Astrocyte of the spinal cord (primary cell): ENCODE data around the gene PTPN23.
"Not testable (repeated sequence)": the region's sequence is repeated elsewhere in the genome, so short reads cannot be mapped to it uniquely, and the experiment has no call there.

Experiments used
- DNase-seq: peaks from one replicate; pipeline ENCODE4 v3.0.0; 2011; ENCODE audit warnings: low read depth, low spot score
- H3K4me3 ChIP-seq: 2 replicates; pipeline ENCODE4 v1.5.1; 2011; ENCODE audit warnings: low read depth, mild to moderate bottlenecking, low read length, moderate library complexity
- CTCF ChIP-seq: IDR thresholded peaks from 2 replicates; pipeline ENCODE4 v1.5.1; 2012; ENCODE audit warnings: low read depth, mild to moderate bottlenecking, low read length, inconsistent platforms
- in situ Hi-C: cut with HindIII; loops from 2 replicates; pipeline ENCODE4 v1.10.0; 2017; ENCODE audit warnings: low sequenced_read_pairs

The PTPN23 gene

DNA sequence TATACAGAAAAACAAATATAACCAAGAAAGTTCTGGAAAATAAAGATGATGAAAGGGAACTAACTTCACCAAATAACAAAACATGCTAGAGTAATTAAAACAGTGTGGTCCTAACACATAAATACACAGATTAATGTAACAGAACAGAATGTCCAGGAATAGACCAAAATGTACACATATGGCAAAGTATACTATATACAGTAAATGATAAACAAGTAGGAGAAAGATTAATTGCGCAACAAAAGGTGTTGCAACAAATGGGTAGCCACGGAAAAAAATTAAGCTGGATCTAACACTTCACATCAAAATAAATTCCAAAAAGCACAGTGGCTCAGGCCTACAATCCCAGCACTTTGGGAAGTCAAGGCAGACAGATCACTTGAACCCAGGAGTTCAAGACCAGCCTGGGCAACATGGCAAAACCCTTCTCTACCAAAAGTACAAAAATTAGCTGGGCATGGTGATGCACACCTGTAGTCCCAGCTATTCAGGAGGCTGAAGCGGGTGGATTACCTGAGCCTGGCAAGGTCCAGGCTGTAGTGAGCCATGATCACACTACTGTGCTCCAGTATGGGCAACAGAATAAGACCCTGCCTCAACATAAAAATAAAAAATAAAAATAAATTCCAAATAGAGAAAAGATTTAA lies 75.1 kb downstream of the PTPN23 start:
- in situ Hi-C loops = no loop called here
- DNase-seq = no peak
- no peak for TF ChIP-seq CTCF
- no peak overlapping the region for H3K4me3 ChIP-seq

DNA sequence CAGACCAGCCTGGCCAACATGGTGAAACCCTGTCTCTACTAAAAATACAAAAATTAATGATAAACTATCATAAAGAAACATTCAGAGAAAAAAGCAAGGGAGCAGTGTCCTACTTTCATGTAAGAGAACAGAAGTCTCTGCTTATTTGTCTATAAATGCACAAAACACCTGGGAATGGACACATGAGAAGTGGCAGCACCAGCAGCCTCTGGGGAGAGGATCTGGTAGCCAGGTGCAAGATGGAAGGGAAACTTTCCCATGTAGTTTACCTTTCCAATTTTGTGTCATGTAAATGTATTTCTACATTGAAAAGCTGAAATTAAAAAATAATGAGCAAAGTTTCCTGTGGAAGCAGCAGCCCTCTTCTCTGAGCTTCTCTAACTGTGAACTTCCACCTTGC lies 76.2 kb downstream of the PTPN23 start:
- in situ Hi-C loops = no loop called here
- no peak overlapping the region for H3K4me3 ChIP-seq
- DNase-seq = no peak
- TF ChIP-seq CTCF = no peak

GRCh38 chr3:47459534-47460085 lies 78.8 kb downstream of the PTPN23 start:
- H3K4me3 ChIP-seq, in situ Hi-C loops, DNase-seq: not testable (repeated sequence)
